ENCODE measurements around the gene RPL32. TPM values are rescaled to one million over a fixed set of nuclear protein-coding genes. Genes with fewer than 3 reads are reported as not detected.

RPL32 gene
- total and polyA plus RNA-seq, 2 donors (not counting 3 experiments of a cell fraction or from before 2014, with no cell fraction given): 1,075 to 1,588 TPM

DNA sequence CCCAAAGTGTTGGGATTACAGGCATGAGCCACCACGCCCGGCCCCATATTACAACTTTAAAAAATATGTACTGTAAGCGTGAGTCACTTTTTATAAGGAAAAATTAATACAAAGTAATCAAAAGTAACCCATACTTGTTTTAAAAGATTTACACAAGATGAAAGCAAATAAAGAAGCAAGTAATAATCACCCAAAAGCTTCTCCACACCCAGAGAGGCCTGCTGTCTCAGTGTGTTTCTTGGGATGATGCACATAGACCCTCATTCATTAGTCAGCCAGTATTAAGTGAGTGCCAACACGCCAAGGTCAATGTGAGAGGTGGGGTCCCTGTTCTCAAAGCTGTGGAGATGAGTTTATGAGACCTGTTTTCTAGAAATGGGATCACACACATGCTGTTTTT is 12.0 kb downstream of the RPL32 start:
- no TSS peak for BruUV-seq (replicated peaks)
- CTCF ChIA-PET: interaction anchor here (1.4 to 2.5 kb wide), 2 partner anchors 38 to 42 kb away, joined by 4 to 6 read pairs; no protein-coding TSS in a partner anchor
- no peak for TF ChIP-seq POLR2A (IDR thresholded peaks at IDR 0.05; ENCODE audit: low read depth, low read length)
- no peak for TF ChIP-seq FOS (IDR thresholded peaks at IDR 0.05; ENCODE audit: borderline replicate concordance, insufficient read depth, low read length)
- no peak for TF ChIP-seq MAX (IDR thresholded peaks at IDR 0.05; ENCODE audit: insufficient read depth, insufficient read length)
- TF ChIP-seq MYC (IDR thresholded peaks at IDR 0.05; ENCODE audit: low read depth, low read length): no peak
- TF ChIP-seq POLR2AphosphoS5 (IDR thresholded peaks at IDR 0.05; ENCODE audit: insufficient read depth, low read depth, low read length): no peak
- TF ChIP-seq CTCF (IDR thresholded peaks at IDR 0.05; ENCODE audit: extremely low read depth in 1 of 2, insufficient read depth in 1 of 2, low read depth in 1 of 2, low read length in 2 of 2): no peak
- TF ChIP-seq JUN (IDR thresholded peaks at IDR 0.05; ENCODE audit: borderline replicate concordance, insufficient read depth, insufficient read length, low read depth): no peak
- no peak for TF ChIP-seq EZH2 (IDR thresholded peaks at IDR 0.05; ENCODE audit: borderline replicate concordance, low read depth, low read length, severe bottlenecking)
- TF ChIP-seq GATA2 (IDR thresholded peaks at IDR 0.05; ENCODE audit: insufficient read depth, insufficient read length, low read depth, low read length): no peak
- Histone ChIP-seq H2AFZ (ENCODE audit: low read depth, low read length) (no peak overlapping the region), H3K9ac (replicated peaks; ENCODE audit: extremely low read depth, insufficient read depth, low read length) (no peak overlapping the region), H3K36me3 (ENCODE audit: control insufficient read depth in 2 of 2, extremely low read depth in 1 of 2, insufficient read depth in 2 of 2, low read length in 2 of 2) (peaks cover 16 to 23% of the 10 kb centered on the region in 2 experiments), H3K79me2 (ENCODE audit: control insufficient read depth, insufficient read depth, low read length) (no peaks in the 10 kb centered on the region), H3K9me3 (replicated peaks; ENCODE audit: control insufficient read depth, insufficient read depth, low read length) (no peaks in the 10 kb centered on the region), H3K27me3 (ENCODE audit: control insufficient read depth in 2 of 2, insufficient read depth in 2 of 2, low read length in 2 of 2) (no peaks in the 10 kb centered on the region), H3K4me2 (ENCODE audit: insufficient read depth, low read length) (no peak overlapping the region), H3K27ac (ENCODE audit: insufficient read depth, low read depth, low read length) (no peak overlapping the region), H3K9me1 (replicated peaks; ENCODE audit: control insufficient read depth, extremely low read depth, insufficient read depth, low read length) (no peaks in the 10 kb centered on the region), H3K4me3 (replicated peaks in 1 of 3; ENCODE audit: insufficient read depth in 1 of 3, low read depth in 1 of 3, low read length in 3 of 3) (no peak overlapping the region), H3K4me1 (ENCODE audit: control insufficient read depth, extremely low read depth, insufficient read depth, low read length) (peaks cover 7% of the 10 kb centered on the region), H4K20me1 (replicated peaks; ENCODE audit: control insufficient read depth, extremely low read depth, insufficient read depth, low read length) (no peaks in the 10 kb centered on the region)
- DNase-seq (ENCODE audit: low read depth, low spot score): no peak
- POLR2A ChIA-PET: no interaction called here
- dilution Hi-C loops (cut with MboI; ENCODE audit: extremely low pct_ligation_motif_present, low sequenced_read_pairs) (no loop called here), intact Hi-C loops (cut with micrococcal nuclease) (no loop called here)
- no peak for FAIRE-seq

All from endothelial cell of umbilical vein (primary cell).